Muscle of arm (tissue), 12 donors: ENCODE measurements around the gene C1QL1. TPM values are rescaled to one million over a fixed set of nuclear protein-coding genes. Genes with fewer than 3 reads are reported as not detected.
A peak's percentile ranks its signal among the peaks of the same experiment; 100 is the strongest.

Experiments used
- DNase-seq: peaks from one replicate; pipeline ENCODE4 v3.0.0-alpha.2; 2013
- polyA plus RNA-seq, 12 donors: library from polyadenylated mRNA; unstranded; fragments of 120-200 nt; gene quantifications; one replicate each; pipeline ENCODE4 v1.2.1, GENCODE V29; 2013; ENCODE audit not compliant: insufficient read length in 12 of 12

The C1QL1 gene
- polyA plus RNA-seq, 12 donors = 1.2 to 8.8 (median 1.9) TPM; not detected in 1

DNA sequence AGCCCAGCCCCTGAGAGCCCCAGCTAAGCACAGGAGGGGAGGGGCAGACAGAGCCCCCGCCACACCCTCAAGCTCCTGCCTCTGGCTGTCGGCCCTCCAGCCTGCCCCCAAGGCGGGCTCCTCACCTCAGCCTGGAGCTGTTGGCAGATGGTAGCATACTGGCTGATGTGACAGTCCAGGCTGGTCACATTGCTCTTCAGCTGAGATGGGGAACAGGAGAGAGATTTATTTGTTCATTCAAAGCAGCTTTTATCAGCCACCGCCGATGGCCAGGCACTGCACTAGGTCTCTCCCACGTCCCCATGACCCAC, 35.4 kb downstream of the C1QL1 start:
- no peak for DNase-seq

DNA sequence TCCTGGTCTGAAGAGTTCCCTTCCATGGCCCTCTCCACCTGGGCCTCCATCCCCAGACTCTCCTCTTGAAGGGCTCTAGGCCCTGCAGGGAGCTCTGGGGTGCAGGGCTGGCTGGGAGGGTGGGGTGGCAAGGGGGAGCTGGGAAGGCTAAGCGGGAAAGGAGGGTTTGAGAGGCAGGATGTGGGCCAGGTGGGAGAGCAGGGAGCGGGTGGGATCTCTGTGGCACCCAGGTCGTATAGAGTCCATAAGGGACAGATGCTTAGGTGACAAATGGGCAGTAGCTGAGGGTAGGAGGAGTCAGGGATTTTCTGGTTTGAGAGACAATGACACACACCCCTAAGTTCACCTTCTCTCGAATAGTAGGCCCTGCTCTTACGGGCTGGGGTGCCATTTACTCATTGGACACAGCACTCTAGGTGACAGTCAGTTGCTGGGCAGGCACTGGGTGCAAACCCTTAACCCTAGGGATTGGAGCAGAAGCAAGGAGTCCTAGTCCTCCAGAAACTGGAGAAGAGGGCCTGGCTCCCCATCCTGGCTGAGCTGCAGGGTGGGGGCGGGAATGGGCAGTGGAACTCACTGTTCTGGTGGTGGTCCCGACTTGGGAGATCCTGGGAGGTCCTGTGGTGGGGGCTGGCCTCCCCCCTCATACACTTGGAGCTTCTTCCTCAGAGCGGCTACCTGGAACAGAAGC, 35.9 kb downstream of the C1QL1 start:
- DNase-seq = no peak

GRCh38 chr17:44931376-44931775, 36.7 kb downstream of the C1QL1 start:
- DNase-seq = no peak

DNA sequence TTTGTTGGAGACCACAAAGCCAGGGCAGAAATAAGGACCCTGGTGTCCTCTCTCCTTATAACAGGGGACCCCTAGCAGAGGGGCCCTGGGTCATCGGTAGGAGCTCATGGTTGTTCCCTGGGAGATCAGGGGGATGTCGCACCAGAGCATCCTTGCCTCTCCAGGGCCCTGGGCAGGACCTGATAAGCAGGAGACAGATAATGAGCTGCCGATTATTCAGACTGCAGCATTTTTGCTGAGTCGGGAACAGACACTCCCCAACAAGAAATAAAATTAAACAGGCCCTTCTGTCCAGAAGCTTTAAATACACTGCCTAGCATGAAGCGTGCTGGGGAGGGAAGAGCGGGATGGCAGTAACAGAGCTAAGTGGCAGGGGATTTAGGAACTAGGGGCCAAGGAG, 37.4 kb downstream of the C1QL1 start:
- no peak for DNase-seq

- no peak for DNase-seq
Observed at GRCh38 chr17:44928950-44929720, 39.0 kb downstream of the C1QL1 start.

- DNase-seq = no peak
Observed at GRCh38 chr17:44928136-44928535, 40.0 kb downstream of the C1QL1 start.

DNA sequence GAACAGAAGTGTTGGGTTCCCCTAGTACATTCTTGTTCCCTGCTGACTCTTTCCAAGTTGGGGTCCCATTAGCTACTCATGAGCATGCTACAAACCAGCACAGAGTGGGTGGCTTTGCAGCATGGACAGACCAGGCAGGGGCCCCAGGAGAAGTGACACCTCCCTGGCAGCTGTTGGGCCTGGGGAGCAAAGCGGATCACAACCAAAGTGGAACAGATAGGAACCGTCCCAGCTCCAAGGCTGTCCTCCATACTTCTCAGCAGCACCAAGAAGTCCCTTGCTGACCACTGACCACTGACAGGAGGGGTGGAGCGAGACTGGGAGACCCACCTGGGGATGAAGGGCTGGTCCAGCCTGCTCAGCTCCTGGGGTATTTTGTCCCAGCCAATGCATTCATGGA, 40.4 kb downstream of the C1QL1 start:
- no peak for DNase-seq

DNA sequence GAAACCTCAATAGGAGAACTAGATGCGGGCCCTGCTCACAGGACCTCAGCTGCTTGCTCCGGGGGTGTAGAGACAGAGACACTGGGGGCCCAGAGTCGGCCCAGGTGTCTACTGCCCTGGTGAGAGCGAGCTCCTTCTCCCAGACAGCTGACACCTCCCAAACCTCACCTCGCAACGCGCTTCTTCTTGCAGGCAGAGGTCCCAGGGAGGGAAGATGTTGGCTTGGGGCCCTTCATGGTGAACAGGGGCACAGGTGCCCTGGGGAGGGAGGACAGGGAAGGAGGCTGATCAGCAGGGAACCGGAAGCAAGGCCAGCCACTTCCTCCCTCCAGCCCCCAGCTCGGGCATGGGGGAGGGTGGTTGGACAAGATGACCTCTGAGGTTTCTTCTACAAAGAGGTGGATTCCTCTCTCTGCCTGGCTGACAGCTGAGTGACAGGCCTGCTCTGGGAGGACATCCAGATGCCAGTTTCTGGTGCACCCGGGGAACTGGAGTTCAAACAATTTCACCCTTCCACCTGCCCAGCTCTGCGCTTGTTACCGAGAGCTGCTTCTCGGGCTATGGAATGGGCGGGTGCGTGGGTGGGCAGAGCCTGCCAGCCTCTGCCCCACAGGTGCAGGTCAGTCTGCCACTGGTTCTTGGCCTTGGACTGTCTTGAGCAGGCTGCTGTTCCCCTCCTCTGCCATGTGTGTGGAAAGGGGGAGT, 41.1 kb downstream of the C1QL1 start:
- no peak for DNase-seq

DNA sequence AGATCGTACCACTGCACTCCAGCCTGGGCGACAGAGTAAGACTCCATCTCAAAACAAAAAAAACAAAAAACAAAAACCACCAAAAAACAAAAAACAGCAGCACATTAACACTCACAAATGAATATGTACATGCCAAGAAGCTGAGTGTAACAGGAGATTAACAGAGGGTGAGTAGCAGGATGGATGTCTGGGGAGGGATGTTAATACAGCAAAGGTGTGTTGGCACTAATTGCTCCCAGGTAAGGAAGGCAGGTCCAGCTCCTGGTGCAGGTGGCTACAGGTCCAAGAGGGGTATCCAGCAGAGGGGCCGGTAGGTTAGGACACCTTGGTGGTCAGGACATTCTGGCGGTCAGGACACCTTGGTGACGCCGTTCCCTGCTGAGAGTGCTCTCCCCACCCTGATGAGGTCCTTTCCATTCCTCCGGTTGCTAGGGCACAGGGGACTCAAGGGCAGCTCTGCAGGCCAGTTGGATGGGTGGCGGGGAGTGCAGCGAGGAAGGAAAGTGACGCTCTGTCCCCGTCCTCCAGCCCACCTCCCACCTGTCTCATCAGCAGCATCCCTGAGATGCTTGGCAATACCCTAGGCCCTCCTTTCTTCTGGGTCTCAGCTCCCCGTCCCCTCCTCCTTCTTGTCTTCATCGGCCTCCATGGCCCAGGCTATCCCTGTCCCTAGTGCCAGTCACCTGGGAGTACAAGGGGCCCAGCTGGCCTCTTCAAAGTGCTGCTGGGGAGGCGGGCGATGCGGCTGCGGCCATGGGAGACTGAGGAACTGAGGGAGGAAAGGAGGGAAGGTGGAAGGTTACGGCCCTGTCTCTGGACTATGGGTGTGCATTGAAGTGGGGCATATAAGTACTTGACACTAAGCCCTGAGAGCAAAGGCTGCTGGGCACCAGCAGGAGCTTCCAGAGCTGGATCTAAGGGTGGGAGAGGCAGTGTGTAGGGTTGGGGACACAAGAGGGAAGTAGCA, 42.1 kb downstream of the C1QL1 start:
- DNase-seq = no peak

- no peak for DNase-seq
Observed at GRCh38 chr17:44924107-44924544, 44.0 kb downstream of the C1QL1 start.

DNA sequence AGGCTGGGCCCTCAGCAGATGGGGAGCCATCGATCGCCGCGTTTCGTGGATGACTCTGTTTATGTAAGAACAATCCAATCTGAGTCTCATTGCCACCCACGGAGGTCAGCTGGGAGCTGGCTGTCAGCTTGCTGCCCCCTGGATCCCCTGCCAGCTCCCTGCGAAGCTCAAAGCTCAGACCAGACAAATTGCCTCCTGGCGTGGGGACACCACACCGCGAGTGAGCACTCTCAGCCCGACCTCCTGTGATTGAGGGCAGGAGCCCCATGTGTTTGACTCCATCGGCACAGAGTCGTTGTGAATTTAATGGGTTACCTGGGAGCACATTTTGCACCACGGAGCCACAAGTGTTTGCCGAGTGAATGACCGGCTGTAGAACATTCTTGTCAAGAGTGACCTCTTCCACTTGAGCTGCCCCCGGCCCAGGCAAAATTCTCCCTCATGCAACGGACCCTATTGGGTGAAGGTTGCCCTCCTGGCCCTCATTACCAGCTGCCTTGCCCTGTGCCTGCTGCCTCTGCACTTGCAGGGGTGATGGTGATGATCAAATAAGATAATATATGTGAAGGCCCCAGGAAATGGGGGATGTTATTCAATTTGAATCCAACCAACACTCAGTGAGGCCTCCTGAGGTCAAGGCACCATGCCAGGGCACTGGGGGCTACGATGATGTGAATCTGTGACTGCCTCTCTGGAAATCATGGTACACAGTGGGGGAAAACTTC, 45.2 kb downstream of the C1QL1 start:
- no peak for DNase-seq

DNA sequence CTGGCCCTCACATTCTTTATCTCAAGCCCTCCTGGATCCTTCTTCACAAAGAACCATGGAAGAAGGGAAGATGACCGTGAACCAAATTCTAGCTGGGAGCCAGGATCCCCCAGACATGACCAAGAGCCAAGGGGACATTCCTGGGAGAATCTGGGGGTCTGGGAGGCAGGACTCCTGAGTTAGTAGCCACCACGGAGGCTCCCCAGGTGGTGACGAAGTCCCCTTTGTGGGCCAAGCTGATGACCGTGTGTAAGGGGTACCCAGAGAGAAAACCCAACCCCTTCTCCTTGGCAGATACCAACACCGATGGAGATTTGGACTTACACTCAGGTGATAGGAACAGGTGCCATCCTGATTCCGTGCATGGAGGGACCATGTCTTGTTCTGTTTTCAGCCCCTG, 46.0 kb downstream of the C1QL1 start:
- DNase-seq = no peak

- DNase-seq = no peak
Observed at GRCh38 chr17:44921122-44921882, 46.8 kb downstream of the C1QL1 start.

- DNase-seq = no peak
Observed at GRCh38 chr17:44920565-44920940, 47.5 kb downstream of the C1QL1 start.

DNA sequence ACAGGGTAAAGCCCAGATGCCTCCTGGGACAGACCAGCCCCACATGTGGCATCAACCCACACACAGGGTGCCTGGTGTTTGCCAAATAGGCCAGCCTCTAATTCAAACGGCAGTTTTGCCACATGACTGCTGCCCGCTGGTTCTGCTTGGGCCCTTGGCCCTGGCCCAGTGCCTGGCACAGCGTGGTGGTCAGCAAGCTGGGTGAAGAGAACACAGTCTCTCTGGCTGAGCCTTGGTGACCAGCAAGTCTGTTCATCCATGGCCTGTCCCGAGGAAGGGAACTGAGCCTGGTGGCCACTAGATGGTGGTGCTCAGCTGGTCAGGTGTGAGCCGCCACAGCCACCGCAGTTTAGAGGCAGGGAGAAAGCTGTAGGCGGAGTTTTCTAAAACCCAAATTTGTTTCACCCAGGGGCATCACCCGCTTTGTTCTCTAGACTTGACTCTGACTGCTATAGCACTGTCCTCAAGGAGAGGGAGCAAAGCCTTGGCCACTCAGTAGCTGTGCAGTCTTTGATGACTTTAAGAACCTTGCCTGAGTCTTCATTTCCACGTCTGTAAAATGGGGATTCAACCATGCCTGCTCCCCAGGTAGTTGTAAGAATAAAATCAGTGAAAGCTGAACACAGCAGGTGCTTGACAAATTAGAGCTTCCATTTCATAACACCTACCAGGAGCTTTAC, 48.1 kb downstream of the C1QL1 start:
- peak; percentile 78 for DNase-seq

- no peak for DNase-seq
Observed at GRCh38 chr17:44919411-44919810, 48.7 kb downstream of the C1QL1 start.

DNA sequence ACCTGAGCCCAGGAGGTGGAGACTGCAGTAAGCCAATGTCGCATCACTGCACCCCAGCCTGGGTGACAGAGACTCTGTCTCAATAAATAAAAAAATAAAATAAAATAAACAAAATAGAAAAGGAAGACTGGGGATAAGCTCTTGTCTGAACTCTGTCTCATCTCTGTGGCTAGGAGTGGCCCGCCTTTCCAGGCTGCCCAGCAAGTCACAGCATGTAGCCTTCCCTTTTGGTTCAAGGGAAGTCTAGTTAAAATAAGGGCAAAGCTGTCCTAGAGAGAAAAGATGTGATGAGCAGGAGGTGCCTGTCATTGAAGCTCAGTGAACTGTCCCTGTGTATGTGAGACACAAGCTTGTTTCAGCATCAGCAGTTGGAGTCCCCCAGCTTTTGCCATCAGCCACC, 50.1 kb downstream of the C1QL1 start:
- DNase-seq = no peak

DNA sequence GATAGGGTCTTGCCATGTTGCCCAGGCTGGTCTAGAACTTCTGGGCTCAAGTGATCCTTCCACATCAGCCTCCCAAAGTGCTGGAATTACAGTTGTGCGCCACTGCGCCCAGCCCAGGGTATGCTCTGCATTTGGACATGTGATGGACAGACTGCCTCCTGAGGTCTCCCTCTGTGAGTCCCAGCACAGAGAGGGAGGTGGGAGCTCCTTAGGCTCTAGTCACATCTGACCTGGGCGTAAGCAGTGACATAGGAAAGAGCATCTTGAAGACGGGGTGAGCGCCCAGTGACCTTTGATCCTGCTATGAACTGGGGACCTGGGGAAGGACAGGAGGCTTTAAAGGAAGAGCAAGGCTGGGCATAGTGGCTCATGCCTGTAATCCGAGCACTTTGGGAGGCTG, 50.6 kb downstream of the C1QL1 start:
- DNase-seq = no peak

DNA sequence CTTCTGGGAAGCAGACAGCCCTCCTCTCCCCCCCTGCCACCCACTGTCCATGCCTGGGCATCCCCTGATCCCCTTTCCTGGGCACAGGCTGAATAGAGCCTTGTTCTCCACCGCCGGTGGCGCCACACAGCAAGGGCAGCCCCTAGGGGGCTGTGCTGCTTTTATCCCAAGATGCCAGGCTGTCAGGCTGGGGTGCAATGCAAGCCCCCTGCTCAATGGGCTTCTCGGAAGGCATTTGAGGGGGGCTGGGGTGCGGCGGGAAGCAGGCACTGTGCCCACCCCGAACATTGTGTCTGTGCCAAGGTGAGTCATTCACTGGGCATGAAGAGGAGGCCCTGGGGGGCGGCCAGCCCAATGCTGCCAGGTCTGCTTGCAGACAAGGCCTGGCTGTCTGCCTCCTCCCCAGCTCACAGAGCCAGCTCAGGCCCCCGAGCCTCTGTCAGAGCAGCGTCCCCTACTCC, 51.3 kb downstream of the C1QL1 start:
- peak; percentile 43 for DNase-seq
